ENCODE results near the gene LSM11.
A peak's percentile ranks its signal among the peaks of the same experiment; 100 is the strongest.
"Not testable (repeated sequence)": the region's sequence is repeated elsewhere in the genome, so short reads cannot be mapped to it uniquely, and the experiment has no call there.

LSM11 gene

DNA sequence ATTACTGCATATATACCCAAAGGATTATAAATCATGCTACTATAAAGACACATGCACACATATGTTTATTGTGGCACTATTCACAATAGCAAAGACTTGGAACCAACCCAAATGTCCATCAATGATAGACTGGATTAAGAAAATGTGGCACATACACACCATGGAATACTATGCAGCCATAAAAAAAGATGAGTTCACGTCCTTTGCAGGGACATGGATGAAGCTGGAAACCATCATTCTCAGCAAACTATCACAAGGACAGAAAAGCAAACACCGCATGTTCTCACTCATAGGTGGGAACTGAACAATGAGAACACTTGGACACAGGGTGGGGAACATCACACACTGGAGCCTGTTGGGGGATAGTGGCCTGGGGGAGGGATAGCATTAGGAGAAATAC is 16.9 kb upstream of the LSM11 start:
- H3K27ac Mint-ChIP-seq; ATAC-seq (ENCODE audit: low read depth); H3K27me3 Mint-ChIP-seq; DNase-seq (ENCODE audit: low spot score in 2 of 2); H3K9me3 Mint-ChIP-seq; H3K4me3 Mint-ChIP-seq: not testable (repeated sequence)
- Mint-ChIP-seq H3K36me3 (peaks cover 17% of the 10 kb centered on the region), H3K4me1 (peaks cover 23% of the 10 kb centered on the region)

DNA sequence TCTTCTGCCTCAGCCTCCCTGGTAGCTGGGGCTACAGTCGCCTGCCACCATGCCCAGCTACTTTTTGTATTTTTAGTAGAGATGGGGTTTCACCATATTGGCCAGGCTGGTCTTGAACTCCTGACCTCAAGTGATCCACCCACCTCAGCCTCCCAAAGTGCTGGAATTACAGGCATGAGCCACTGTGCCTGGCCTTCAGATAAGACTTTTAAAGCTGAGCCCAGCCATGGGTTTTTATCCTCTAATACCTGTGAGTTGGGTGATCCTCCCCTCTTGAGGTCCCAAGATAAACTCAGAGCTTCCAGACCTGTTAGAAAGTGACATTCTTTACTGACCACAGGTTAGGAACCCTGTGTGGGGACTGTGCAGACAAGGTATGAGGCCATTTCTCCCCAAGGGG is 15.7 kb upstream of the LSM11 start:
- Mint-ChIP-seq H3K36me3 (peaks cover 11% of the 10 kb centered on the region), H3K4me1 (peaks cover 28% of the 10 kb centered on the region)
- H3K27me3 Mint-ChIP-seq; H3K27ac Mint-ChIP-seq; DNase-seq (ENCODE audit: low spot score in 2 of 2); ATAC-seq (ENCODE audit: low read depth); H3K4me3 Mint-ChIP-seq; H3K9me3 Mint-ChIP-seq: not testable (repeated sequence)

- H3K4me1 Mint-ChIP-seq = peaks cover 25% of the 10 kb centered on the region
- H3K27ac Mint-ChIP-seq = peak overlapping the region; percentile 94
- peak overlapping the region; percentile 8 for H3K4me3 Mint-ChIP-seq
- H3K27me3 Mint-ChIP-seq = no peaks in the 10 kb centered on the region
- ATAC-seq (ENCODE audit: low read depth) (peak; percentile 70), DNase-seq (ENCODE audit: low spot score in 2 of 2) (peak in 1 of 2 donors; percentile 51)
- H3K36me3 Mint-ChIP-seq = peaks cover 14% of the 10 kb centered on the region
- peaks cover 1% of the 10 kb centered on the region for H3K9me3 Mint-ChIP-seq
These were observed 13.7 kb upstream of the LSM11 start for GRCh38 chr5:157729858-157730257.

- H3K27ac Mint-ChIP-seq = peak overlapping the region; percentile 94
- H3K4me3 Mint-ChIP-seq = peak overlapping the region; percentile 91
- no peaks in the 10 kb centered on the region for H3K9me3 Mint-ChIP-seq
- peaks cover 8% of the 10 kb centered on the region for H3K36me3 Mint-ChIP-seq
- peaks cover 20% of the 10 kb centered on the region for H3K4me1 Mint-ChIP-seq
- DNase-seq (ENCODE audit: low spot score in 2 of 2) (no peak), ATAC-seq (ENCODE audit: low read depth) (peak; percentile 2)
- no peaks in the 10 kb centered on the region for H3K27me3 Mint-ChIP-seq
These were observed 12.6 kb upstream of the LSM11 start for GRCh38 chr5:157730900-157731271.

DNA sequence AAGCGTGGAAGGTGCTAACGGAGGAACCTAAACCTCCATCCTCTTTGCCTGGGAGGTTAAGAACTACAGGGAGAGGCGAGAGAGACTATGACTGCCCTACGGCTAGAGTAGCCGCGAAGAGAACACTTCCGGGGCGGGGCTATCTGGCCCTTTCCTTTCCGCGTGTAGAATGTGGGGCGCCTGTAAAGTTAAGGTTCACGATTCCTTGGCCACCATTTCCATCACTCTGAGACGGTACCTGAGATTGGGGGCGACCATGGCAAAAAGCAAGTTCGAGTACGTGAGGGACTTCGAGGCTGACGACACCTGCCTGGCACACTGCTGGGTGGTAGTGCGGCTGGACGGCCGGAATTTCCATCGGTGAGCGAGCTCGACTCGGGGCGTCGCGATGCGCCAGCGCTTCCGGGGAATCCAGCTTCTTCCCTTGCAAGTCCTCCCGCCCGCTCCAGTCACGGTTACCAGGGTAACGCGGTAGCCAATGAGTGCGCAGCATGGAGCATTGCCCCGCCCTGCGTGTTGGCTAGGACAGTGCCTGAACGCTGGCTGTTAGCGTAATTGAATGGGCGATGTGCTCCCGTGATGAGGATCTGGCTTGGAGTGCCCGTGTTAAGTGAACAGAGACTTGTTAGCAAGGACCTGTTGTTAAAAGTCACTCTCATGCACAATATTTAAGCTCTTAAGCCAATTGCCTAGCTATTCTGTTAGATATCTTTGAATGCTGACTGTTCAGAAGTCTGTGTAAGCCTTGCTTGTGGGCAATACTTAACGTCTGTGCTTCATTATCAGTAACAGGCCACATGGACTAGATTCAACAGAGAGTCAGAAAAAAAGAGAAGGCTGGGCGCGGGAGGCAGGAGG is 12.0 kb upstream of the LSM11 start, which contains the start of gene THG1L:
Gene THG1L (plus strand): TSS at position 149 of the 858 bp plus-strand sequence. CDS start 21 bp downstream, at position 170.
- Mint-ChIP-seq H3K36me3 (peaks cover 6% of the 10 kb centered on the region), H3K27ac (peak within 1 kb of the TSS; percentile 94), H3K4me1 (peaks cover 15% of the 10 kb centered on the region), H3K9me3 (no peaks in the 10 kb centered on the region), H3K4me3 (peak within 1 kb of the TSS; percentile 91), H3K27me3 (no peaks in the 10 kb centered on the region)
- ATAC-seq (ENCODE audit: low read depth) (peak; percentile 83), DNase-seq (ENCODE audit: low spot score in 2 of 2) (peak; percentile 93 to 97)

GRCh38 chr5:157732130-157732514 is 11.4 kb upstream of the LSM11 start:
- Mint-ChIP-seq H3K36me3 (peaks cover 6% of the 10 kb centered on the region), H3K27me3 (no peaks in the 10 kb centered on the region), H3K9me3 (no peaks in the 10 kb centered on the region), H3K4me1 (peaks cover 15% of the 10 kb centered on the region), H3K4me3 (peak overlapping the region; percentile 91), H3K27ac (peak overlapping the region; percentile 94)
- ATAC-seq (ENCODE audit: low read depth) (no peak), DNase-seq (ENCODE audit: low spot score in 2 of 2) (no peak)

- DNase-seq (ENCODE audit: low spot score in 2 of 2) (no peak), ATAC-seq (ENCODE audit: low read depth) (no peak)
- no peaks in the 10 kb centered on the region for H3K27me3 Mint-ChIP-seq
- no peaks in the 10 kb centered on the region for H3K9me3 Mint-ChIP-seq
- no peak overlapping the region for H3K27ac Mint-ChIP-seq
- H3K4me3 Mint-ChIP-seq = peak overlapping the region; percentile 21
- H3K4me1 Mint-ChIP-seq = peaks cover 15% of the 10 kb centered on the region
- peaks cover 6% of the 10 kb centered on the region for H3K36me3 Mint-ChIP-seq
These were observed 10.8 kb upstream of the LSM11 start for GRCh38 chr5:157732596-157733262.

- Mint-ChIP-seq H3K4me1 (peaks cover 13% of the 10 kb centered on the region), H3K27me3 (no peaks in the 10 kb centered on the region), H3K4me3 (no peak overlapping the region), H3K36me3 (peaks cover 6% of the 10 kb centered on the region), H3K9me3 (no peaks in the 10 kb centered on the region), H3K27ac (no peak overlapping the region)
- ATAC-seq (ENCODE audit: low read depth) (no peak), DNase-seq (ENCODE audit: low spot score in 2 of 2) (no peak)
These were observed 9.1 kb upstream of the LSM11 start for GRCh38 chr5:157734436-157734835.

DNA sequence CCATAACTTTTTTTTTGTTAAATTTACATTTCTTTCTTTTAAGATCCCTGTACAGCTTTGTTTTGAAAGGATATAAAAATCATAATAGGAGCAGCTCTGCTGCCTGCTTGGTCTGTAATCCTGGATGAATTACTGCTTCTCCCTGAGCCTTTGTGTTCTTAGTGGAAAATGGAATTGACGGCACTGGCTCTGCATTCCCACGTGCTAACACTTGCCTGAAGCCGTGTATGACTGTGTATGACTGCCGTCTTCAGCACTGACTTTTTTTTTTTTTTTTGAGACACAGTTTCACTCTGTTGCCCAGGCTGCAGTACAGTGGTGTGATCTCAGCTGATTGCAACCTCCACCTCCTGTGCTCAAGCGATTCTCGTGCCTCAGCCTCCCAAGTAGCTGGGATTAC is 7.5 kb upstream of the LSM11 start:
- peaks cover 6% of the 10 kb centered on the region for H3K4me1 Mint-ChIP-seq
- no peak overlapping the region for H3K27ac Mint-ChIP-seq
- H3K4me3 Mint-ChIP-seq = no peak overlapping the region
- peaks cover 6% of the 10 kb centered on the region for H3K36me3 Mint-ChIP-seq
- no peaks in the 10 kb centered on the region for H3K9me3 Mint-ChIP-seq
- DNase-seq (ENCODE audit: low spot score in 2 of 2) = no peak
- no peak for ATAC-seq (ENCODE audit: low read depth)
- H3K27me3 Mint-ChIP-seq = no peaks in the 10 kb centered on the region

- H3K27me3 Mint-ChIP-seq = no peaks in the 10 kb centered on the region
- H3K27ac Mint-ChIP-seq = no peak overlapping the region
- no peak for ATAC-seq (ENCODE audit: low read depth)
- no peak for DNase-seq (ENCODE audit: low spot score in 2 of 2)
- no peak overlapping the region for H3K4me3 Mint-ChIP-seq
- H3K4me1 Mint-ChIP-seq = peaks cover 10% of the 10 kb centered on the region
- H3K36me3 Mint-ChIP-seq = peaks cover 2% of the 10 kb centered on the region
- H3K9me3 Mint-ChIP-seq = no peaks in the 10 kb centered on the region
These were observed 3.9 kb upstream of the LSM11 start for GRCh38 chr5:157739388-157740228.

GRCh38 chr5:157740229-157740610 is 3.3 kb upstream of the LSM11 start:
- H3K36me3 Mint-ChIP-seq = peaks cover 2% of the 10 kb centered on the region
- H3K9me3 Mint-ChIP-seq = no peaks in the 10 kb centered on the region
- ATAC-seq (ENCODE audit: low read depth) (peak; percentile 22), DNase-seq (ENCODE audit: low spot score in 2 of 2) (peak in 1 of 2 donors; percentile 25)
- H3K4me3 Mint-ChIP-seq = no peak overlapping the region
- H3K27me3 Mint-ChIP-seq = no peaks in the 10 kb centered on the region
- H3K27ac Mint-ChIP-seq = no peak overlapping the region
- peaks cover 14% of the 10 kb centered on the region for H3K4me1 Mint-ChIP-seq

DNA sequence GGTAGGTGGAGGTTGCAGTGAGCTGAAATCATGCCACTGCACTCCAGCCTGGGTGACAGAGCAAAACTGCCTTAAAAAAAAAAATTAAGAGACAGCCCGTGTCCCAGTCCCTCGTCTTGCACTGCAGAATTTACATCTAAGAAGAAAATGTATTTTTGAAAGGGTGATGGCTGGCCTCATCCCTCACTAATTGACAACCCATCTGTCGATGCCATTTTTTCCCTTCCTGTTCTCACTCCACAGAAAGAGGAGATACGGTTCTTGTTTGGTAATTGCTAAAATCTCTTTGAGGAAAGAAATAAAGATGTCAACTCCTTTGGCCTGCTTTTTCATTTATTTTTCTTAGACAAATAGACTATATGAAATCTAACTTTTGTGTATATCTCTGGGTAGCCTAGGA is 2.4 kb upstream of the LSM11 start:
- Mint-ChIP-seq H3K27me3 (no peaks in the 10 kb centered on the region), H3K4me3 (no peak overlapping the region), H3K36me3 (peaks cover 2% of the 10 kb centered on the region), H3K27ac (no peak overlapping the region), H3K9me3 (no peaks in the 10 kb centered on the region), H3K4me1 (peaks cover 19% of the 10 kb centered on the region)
- DNase-seq (ENCODE audit: low spot score in 2 of 2) (no peak), ATAC-seq (ENCODE audit: low read depth) (no peak)

- peak overlapping the region; percentile 82 for H3K4me3 Mint-ChIP-seq
- H3K9me3 Mint-ChIP-seq = no peaks in the 10 kb centered on the region
- H3K27ac Mint-ChIP-seq = peak overlapping the region; percentile 45
- no peaks in the 10 kb centered on the region for H3K27me3 Mint-ChIP-seq
- peaks cover 24% of the 10 kb centered on the region for H3K4me1 Mint-ChIP-seq
- no peak for ATAC-seq (ENCODE audit: low read depth)
- peak in 1 of 2 donors; percentile 18 for DNase-seq (ENCODE audit: low spot score in 2 of 2)
- no peaks in the 10 kb centered on the region for H3K36me3 Mint-ChIP-seq
These were observed 819 bp downstream of the LSM11 start for GRCh38 chr5:157744051-157745011.
